ENCODE results near the gene USP1. TPM values are rescaled to one million over a fixed set of nuclear protein-coding genes. Genes with fewer than 3 reads are reported as not detected.

The USP1 gene, protein sequence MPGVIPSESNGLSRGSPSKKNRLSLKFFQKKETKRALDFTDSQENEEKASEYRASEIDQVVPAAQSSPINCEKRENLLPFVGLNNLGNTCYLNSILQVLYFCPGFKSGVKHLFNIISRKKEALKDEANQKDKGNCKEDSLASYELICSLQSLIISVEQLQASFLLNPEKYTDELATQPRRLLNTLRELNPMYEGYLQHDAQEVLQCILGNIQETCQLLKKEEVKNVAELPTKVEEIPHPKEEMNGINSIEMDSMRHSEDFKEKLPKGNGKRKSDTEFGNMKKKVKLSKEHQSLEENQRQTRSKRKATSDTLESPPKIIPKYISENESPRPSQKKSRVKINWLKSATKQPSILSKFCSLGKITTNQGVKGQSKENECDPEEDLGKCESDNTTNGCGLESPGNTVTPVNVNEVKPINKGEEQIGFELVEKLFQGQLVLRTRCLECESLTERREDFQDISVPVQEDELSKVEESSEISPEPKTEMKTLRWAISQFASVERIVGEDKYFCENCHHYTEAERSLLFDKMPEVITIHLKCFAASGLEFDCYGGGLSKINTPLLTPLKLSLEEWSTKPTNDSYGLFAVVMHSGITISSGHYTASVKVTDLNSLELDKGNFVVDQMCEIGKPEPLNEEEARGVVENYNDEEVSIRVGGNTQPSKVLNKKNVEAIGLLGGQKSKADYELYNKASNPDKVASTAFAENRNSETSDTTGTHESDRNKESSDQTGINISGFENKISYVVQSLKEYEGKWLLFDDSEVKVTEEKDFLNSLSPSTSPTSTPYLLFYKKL
- 3.2 to 12.0 TPM (median 8.1 TPM) in 3 replicates for polyA plus RNA-seq
- polyA plus RNA-seq (2011; ENCODE audit: low read depth), result 16.4 TPM
- 3.5 and 7.3 TPM in 2 replicates for polyA plus RNA-seq (2011; cell fraction: cytosol; rRNA removed)
- 3.0 and 4.8 TPM in 2 replicates for polyA plus RNA-seq (2011; cell fraction: nucleus; rRNA removed)
- polyA plus RNA-seq (2012; ENCODE audit: low replicate concordance), result 9.0 and 12.9 TPM in 2 replicates
- polyA minus RNA-seq, result 1.6 to 7.9 TPM (median 1.9 TPM) in 3 replicates
- polyA minus RNA-seq (2011; cell fraction: cytosol; rRNA and poly(A)+ RNA removed), result 2.7 TPM
- 2.0 and 3.6 TPM in 2 replicates for polyA minus RNA-seq (2011; cell fraction: nucleus; rRNA and poly(A)+ RNA removed)

DNA sequence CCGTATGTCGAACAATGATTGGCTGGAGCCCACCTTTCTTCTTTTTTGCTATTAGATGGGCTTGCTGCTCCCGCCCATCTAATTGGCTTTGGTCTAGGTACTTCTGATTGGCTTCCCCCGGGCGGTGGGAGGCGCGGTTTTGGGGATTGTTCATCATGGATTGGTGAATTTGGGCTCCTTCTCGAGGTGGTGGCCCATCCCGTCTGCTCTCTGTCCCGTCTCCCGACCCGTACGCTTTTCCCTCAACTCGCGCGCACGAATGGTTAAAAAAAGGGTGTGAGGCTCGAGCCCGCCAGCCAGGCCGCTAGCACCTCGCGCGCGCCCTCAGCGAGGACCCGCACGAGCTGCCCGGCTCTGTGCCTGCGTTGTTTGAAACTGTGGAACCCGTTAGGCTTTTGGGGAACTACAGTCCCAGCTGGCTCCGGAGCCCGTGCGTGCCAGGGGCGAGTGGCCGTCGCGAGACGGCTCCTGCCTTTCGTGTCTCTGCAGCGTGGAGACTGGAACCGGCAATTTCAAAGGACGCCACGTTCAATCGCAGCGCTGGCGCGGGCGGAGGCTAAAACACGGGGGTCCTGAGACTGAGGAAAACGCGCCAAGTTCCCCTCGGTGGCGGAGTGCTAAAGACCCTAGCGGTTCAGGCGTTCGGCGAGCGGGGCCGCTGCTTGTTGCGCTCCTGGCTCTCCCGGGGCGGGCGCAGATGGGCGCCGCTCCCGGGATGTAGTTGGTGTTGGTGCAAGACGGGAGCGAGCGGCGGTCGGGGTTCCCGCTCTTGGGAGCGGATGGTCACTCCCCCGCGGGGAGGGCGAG, at the start of gene USP1:
Gene USP1, plus strand, starts transcription at position 584 of the 807 bp plus-strand sequence. CDS start 2,819 bp downstream, outside the sequence.
- DNase-seq (ENCODE audit: low read depth, low spot score) (peak; percentile 97), FAIRE-seq (peak; percentile 59)
- H3K36me3 ChIP-seq (ENCODE audit: control insufficient read depth in 2 of 2, extremely low read depth in 1 of 2, insufficient read depth in 2 of 2, low read length in 2 of 2), result peaks cover under 1 to 10% of the 10 kb centered on the region in 2 experiments
- no peaks in the 10 kb centered on the region for H3K9me3 ChIP-seq (ENCODE audit: control insufficient read depth, low read depth, low read length)
- dilution Hi-C loops (cut with MboI; ENCODE audit: extremely low pct_ligation_motif_present, low sequenced_read_pairs), result no loop called here
- TF ChIP-seq EZH2 (IDR thresholded peaks at IDR 0.05; ENCODE audit: low read length), result no peak
- no peak for TF ChIP-seq CTCF (optimal IDR thresholded peaks at IDR 0.05 in 1 of 3, IDR thresholded peaks at IDR 0.05 in 1 of 3, conservative IDR thresholded peaks at IDR 0.05 in 1 of 3; ENCODE audit: extremely low read depth in 1 of 3, insufficient read depth in 2 of 3, low read length in 3 of 3)
- H3K79me2 ChIP-seq (ENCODE audit: control insufficient read depth, insufficient read depth, low read length), result peaks cover 46% of the 10 kb centered on the region
- peak within 1 kb of the TSS; percentile 99 for H3K4me2 ChIP-seq (ENCODE audit: control insufficient read depth, extremely low read depth, insufficient read depth, low read depth, low read length)
- peak within 1 kb of the TSS; percentile 100 for H3K9ac ChIP-seq (ENCODE audit: control insufficient read depth, extremely low read depth, insufficient read depth, low read length)
- H3K27me3 ChIP-seq (ENCODE audit: control insufficient read depth, extremely low read depth, insufficient read depth, low read length), result no peaks in the 10 kb centered on the region
- peak within 1 kb of the TSS; percentile 58 to 94 (median 88) for H3K4me3 ChIP-seq (ENCODE audit: control insufficient read depth in 2 of 3, extremely low read depth in 1 of 3, insufficient read depth in 2 of 3, low read depth in 1 of 3, low read length in 3 of 3)
- peaks cover 13% of the 10 kb centered on the region for H3K4me1 ChIP-seq (ENCODE audit: control insufficient read depth, extremely low read depth, insufficient read depth, low read length)
- H3K9me1 ChIP-seq (ENCODE audit: control insufficient read depth, extremely low read depth, insufficient read depth, low read length), result no peaks in the 10 kb centered on the region
- peaks cover 2% of the 10 kb centered on the region for H4K20me1 ChIP-seq (ENCODE audit: control insufficient read depth, extremely low read depth, insufficient read depth, low read length)
- H3K27ac ChIP-seq (ENCODE audit: control insufficient read depth, insufficient read depth, low read length), result peak within 1 kb of the TSS; percentile 97
- peak within 1 kb of the TSS; percentile 97 for H2AFZ ChIP-seq (ENCODE audit: control insufficient read depth, low read length)

DNA sequence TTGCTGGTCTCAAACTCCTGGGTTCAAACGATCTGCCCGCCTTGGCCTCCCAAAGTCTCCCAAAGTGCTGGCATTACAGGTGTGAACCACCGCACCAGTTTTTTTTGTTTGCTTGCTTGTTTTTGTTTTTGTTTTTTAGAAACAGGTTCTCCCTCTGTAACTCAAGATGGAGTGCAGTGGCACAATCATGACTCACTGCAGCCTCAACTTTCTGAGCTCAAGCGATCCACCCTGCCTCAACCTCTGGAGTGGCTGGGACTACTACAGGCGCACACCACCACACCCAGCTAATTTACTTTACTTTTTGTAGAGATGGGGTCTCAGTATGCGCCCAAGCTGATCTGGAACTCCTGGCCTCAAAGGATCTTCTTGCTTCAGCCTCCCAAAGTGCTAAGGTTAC, 47.3 kb upstream of the USP1 start:
- TF ChIP-seq EZH2 (IDR thresholded peaks at IDR 0.05; ENCODE audit: low read length) (no peak), CTCF (optimal IDR thresholded peaks at IDR 0.05 in 1 of 3, IDR thresholded peaks at IDR 0.05 in 1 of 3, conservative IDR thresholded peaks at IDR 0.05 in 1 of 3; ENCODE audit: extremely low read depth in 1 of 3, insufficient read depth in 2 of 3, low read length in 3 of 3) (no peak)
- DNase-seq (ENCODE audit: low read depth, low spot score) (no peak), FAIRE-seq (no peak)
- Histone ChIP-seq H2AFZ (ENCODE audit: control insufficient read depth, low read length) (no peak overlapping the region), H3K9me1 (ENCODE audit: control insufficient read depth, extremely low read depth, insufficient read depth, low read length) (no peaks in the 10 kb centered on the region), H3K9ac (ENCODE audit: control insufficient read depth, extremely low read depth, insufficient read depth, low read length) (no peak overlapping the region), H3K27ac (ENCODE audit: control insufficient read depth, insufficient read depth, low read length) (no peak overlapping the region), H3K36me3 (ENCODE audit: control insufficient read depth in 2 of 2, extremely low read depth in 1 of 2, insufficient read depth in 2 of 2, low read length in 2 of 2) (no peaks in the 10 kb centered on the region), H4K20me1 (ENCODE audit: control insufficient read depth, extremely low read depth, insufficient read depth, low read length) (no peaks in the 10 kb centered on the region), H3K9me3 (ENCODE audit: control insufficient read depth, low read depth, low read length) (no peaks in the 10 kb centered on the region), H3K27me3 (ENCODE audit: control insufficient read depth, extremely low read depth, insufficient read depth, low read length) (no peaks in the 10 kb centered on the region), H3K4me2 (ENCODE audit: control insufficient read depth, extremely low read depth, insufficient read depth, low read depth, low read length) (no peak overlapping the region), H3K4me3 (ENCODE audit: control insufficient read depth in 2 of 3, extremely low read depth in 1 of 3, insufficient read depth in 2 of 3, low read depth in 1 of 3, low read length in 3 of 3) (no peak overlapping the region), H3K79me2 (ENCODE audit: control insufficient read depth, insufficient read depth, low read length) (no peaks in the 10 kb centered on the region), H3K4me1 (ENCODE audit: control insufficient read depth, extremely low read depth, insufficient read depth, low read length) (no peaks in the 10 kb centered on the region)
- dilution Hi-C loops (cut with MboI; ENCODE audit: extremely low pct_ligation_motif_present, low sequenced_read_pairs), result no loop called here
